ENCODE measurements around the gene GMDS. TPM values are rescaled to one million over a fixed set of nuclear protein-coding genes. Genes with fewer than 3 reads are reported as not detected.

The GMDS gene
- total RNA-seq, 2 donors from 2014 or later, result 25.4 to 29.5 TPM

- 60 to 62% methylated on average over 3 to 6 of the region's 6 CpGs for WGBS, 2 experiments (ENCODE audit: insufficient coverage in 1 of 2, insufficient read length in 1 of 2)
- Mint-ChIP-seq H3K36me3 (ENCODE audit: low read depth) (peaks cover 3% of the 10 kb centered on the region), H3K27me3 (ENCODE audit: insufficient read depth) (no peaks in the 10 kb centered on the region), H3K9me3 (peaks cover 8% of the 10 kb centered on the region), H3K27ac (no peak overlapping the region), H3K4me3 (no peak overlapping the region), H3K4me1 (peaks cover 5% of the 10 kb centered on the region)
- peak; percentile 91 for DNase-seq
- H3K9me3 ChIP-seq (ENCODE audit: control insufficient read depth, low read length), result peaks cover 4% of the 10 kb centered on the region
- no peak overlapping the region for H3K27ac ChIP-seq (ENCODE audit: low read depth, low read length)
- H3K4me1 ChIP-seq (ENCODE audit: control insufficient read depth, insufficient read depth, low read length), result no peaks in the 10 kb centered on the region
- no peaks in the 10 kb centered on the region for H3K27me3 ChIP-seq (ENCODE audit: control insufficient read depth, insufficient read depth, low read length, poor library complexity, severe bottlenecking)
- TF ChIP-seq CTCF (conservative IDR thresholded peaks at IDR 0.05), result peak; percentile 88
- H3K36me3 ChIP-seq (ENCODE audit: control insufficient read depth, insufficient read depth, low read length), result no peaks in the 10 kb centered on the region
- no peak overlapping the region for H3K4me3 ChIP-seq (ENCODE audit: low read length)
- no peak overlapping the region for H3K9ac ChIP-seq (ENCODE audit: extremely low read depth, low read length, poor library complexity, severe bottlenecking)
Observed at GRCh38 chr6:2209226-2209809, 36.1 kb downstream of the GMDS start.

- H3K27ac Mint-ChIP-seq, result no peak overlapping the region
- H3K9me3 ChIP-seq (ENCODE audit: control insufficient read depth, low read length), result peaks cover 4% of the 10 kb centered on the region
- H3K9ac ChIP-seq (ENCODE audit: extremely low read depth, low read length, poor library complexity, severe bottlenecking), result no peak overlapping the region
- no peaks in the 10 kb centered on the region for H3K27me3 Mint-ChIP-seq (ENCODE audit: insufficient read depth)
- no peak overlapping the region for H3K4me3 ChIP-seq (ENCODE audit: low read length)
- H3K9me3 Mint-ChIP-seq, result peaks cover 8% of the 10 kb centered on the region
- H3K36me3 Mint-ChIP-seq (ENCODE audit: low read depth), result peaks cover 3% of the 10 kb centered on the region
- no peak overlapping the region for H3K27ac ChIP-seq (ENCODE audit: low read depth, low read length)
- peaks cover 2% of the 10 kb centered on the region for H3K4me1 Mint-ChIP-seq
- no peak for TF ChIP-seq CTCF (conservative IDR thresholded peaks at IDR 0.05)
- no peaks in the 10 kb centered on the region for H3K36me3 ChIP-seq (ENCODE audit: control insufficient read depth, insufficient read depth, low read length)
- no peak overlapping the region for H3K4me3 Mint-ChIP-seq
- no peaks in the 10 kb centered on the region for H3K27me3 ChIP-seq (ENCODE audit: control insufficient read depth, insufficient read depth, low read length, poor library complexity, severe bottlenecking)
- DNase-seq, result no peak
- H3K4me1 ChIP-seq (ENCODE audit: control insufficient read depth, insufficient read depth, low read length), result no peaks in the 10 kb centered on the region
- 91 to 95% methylated on average over 3 of the region's 3 CpGs for WGBS, 2 experiments (ENCODE audit: insufficient coverage in 1 of 2, insufficient read length in 1 of 2)
Observed at GRCh38 chr6:2208468-2208867, 36.9 kb downstream of the GMDS start.

GRCh38 chr6:2205396-2205795 lies 40.0 kb downstream of the GMDS start:
- Histone ChIP-seq H3K9ac (ENCODE audit: extremely low read depth, low read length, poor library complexity, severe bottlenecking) (no peak overlapping the region), H3K4me3 (ENCODE audit: low read length) (no peak overlapping the region), H3K27ac (ENCODE audit: low read depth, low read length) (no peak overlapping the region), H3K9me3 (ENCODE audit: control insufficient read depth, low read length) (peaks cover 4% of the 10 kb centered on the region), H3K27me3 (ENCODE audit: control insufficient read depth, insufficient read depth, low read length, poor library complexity, severe bottlenecking) (no peaks in the 10 kb centered on the region), H3K4me1 (ENCODE audit: control insufficient read depth, insufficient read depth, low read length) (no peaks in the 10 kb centered on the region), H3K36me3 (ENCODE audit: control insufficient read depth, insufficient read depth, low read length) (no peaks in the 10 kb centered on the region)
- Mint-ChIP-seq H3K36me3 (ENCODE audit: low read depth) (peaks cover 3% of the 10 kb centered on the region), H3K27me3 (ENCODE audit: insufficient read depth) (no peaks in the 10 kb centered on the region), H3K4me1 (no peaks in the 10 kb centered on the region), H3K4me3 (no peak overlapping the region), H3K27ac (no peak overlapping the region), H3K9me3 (peaks cover 8% of the 10 kb centered on the region)
- WGBS, 2 experiments (ENCODE audit: insufficient coverage in 1 of 2, insufficient read length in 1 of 2), result 89 to 92% methylated on average over 3 of the region's 3 CpGs
- no peak for TF ChIP-seq CTCF (conservative IDR thresholded peaks at IDR 0.05)
- DNase-seq, result no peak

Data from endodermal cell (in vitro differentiated cells).